ENCODE data around the gene PAMR1. TPM values are rescaled to one million over a fixed set of nuclear protein-coding genes. Genes with fewer than 3 reads are reported as not detected.
A peak's percentile ranks its signal among the peaks of the same experiment; 100 is the strongest.

PAMR1 gene
- total RNA-seq, 1 donor from 2014 or later, result 5.3 TPM

GRCh38 chr11:35554491-35555437 lies 29.3 kb upstream of the PAMR1 start:
- no peaks in the 10 kb centered on the region for H3K27me3 ChIP-seq (ENCODE audit: control insufficient read depth, insufficient read depth, low read length)
- DNase-seq (ENCODE audit: low read depth), result no peak
- FAIRE-seq, result peak; percentile 47
- H3K4me3 ChIP-seq (ENCODE audit: low read depth, low read length), result no peak overlapping the region
- no peaks in the 10 kb centered on the region for H3K36me3 ChIP-seq (ENCODE audit: control insufficient read depth, insufficient read depth, low read length)
- TF ChIP-seq, protein P1, sequence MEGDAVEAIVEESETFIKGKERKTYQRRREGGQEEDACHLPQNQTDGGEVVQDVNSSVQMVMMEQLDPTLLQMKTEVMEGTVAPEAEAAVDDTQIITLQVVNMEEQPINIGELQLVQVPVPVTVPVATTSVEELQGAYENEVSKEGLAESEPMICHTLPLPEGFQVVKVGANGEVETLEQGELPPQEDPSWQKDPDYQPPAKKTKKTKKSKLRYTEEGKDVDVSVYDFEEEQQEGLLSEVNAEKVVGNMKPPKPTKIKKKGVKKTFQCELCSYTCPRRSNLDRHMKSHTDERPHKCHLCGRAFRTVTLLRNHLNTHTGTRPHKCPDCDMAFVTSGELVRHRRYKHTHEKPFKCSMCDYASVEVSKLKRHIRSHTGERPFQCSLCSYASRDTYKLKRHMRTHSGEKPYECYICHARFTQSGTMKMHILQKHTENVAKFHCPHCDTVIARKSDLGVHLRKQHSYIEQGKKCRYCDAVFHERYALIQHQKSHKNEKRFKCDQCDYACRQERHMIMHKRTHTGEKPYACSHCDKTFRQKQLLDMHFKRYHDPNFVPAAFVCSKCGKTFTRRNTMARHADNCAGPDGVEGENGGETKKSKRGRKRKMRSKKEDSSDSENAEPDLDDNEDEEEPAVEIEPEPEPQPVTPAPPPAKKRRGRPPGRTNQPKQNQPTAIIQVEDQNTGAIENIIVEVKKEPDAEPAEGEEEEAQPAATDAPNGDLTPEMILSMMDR (IDR thresholded peaks at IDR 0.05; ENCODE audit: insufficient read depth, low read length, severe bottlenecking), result peak; percentile 20

DNA sequence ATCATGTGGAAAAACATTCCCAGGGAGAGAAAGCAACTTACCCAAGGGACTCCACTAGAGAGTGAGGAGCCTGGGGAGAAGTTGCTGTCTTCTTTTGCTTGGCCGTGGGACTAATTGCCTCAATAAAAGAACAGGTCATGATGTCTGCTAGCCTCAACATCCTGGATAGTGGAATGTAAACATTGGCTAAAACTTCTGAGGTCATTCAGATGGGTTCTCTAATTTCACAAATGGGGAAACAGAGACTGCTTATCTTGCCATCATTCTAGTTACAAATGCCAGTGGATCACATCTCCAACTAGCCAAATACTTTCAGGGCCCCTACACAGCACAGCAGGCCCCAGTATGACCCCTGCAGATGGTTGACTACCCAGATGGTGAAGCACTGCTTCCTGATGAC lies 28.4 kb upstream of the PAMR1 start:
- FAIRE-seq (no peak), DNase-seq (ENCODE audit: low read depth) (peak; percentile 69)
- Histone ChIP-seq H3K4me3 (ENCODE audit: low read depth, low read length) (no peak overlapping the region), H3K36me3 (ENCODE audit: control insufficient read depth, insufficient read depth, low read length) (no peaks in the 10 kb centered on the region), H3K27me3 (ENCODE audit: control insufficient read depth, insufficient read depth, low read length) (no peaks in the 10 kb centered on the region)
- TF ChIP-seq, protein P1 (IDR thresholded peaks at IDR 0.05; ENCODE audit: insufficient read depth, low read length, severe bottlenecking), result no peak

- TF ChIP-seq, protein P1 (IDR thresholded peaks at IDR 0.05; ENCODE audit: insufficient read depth, low read length, severe bottlenecking), result no peak
- H3K4me3 ChIP-seq (ENCODE audit: low read depth, low read length), result no peak overlapping the region
- H3K27me3 ChIP-seq (ENCODE audit: control insufficient read depth, insufficient read depth, low read length), result no peaks in the 10 kb centered on the region
- no peaks in the 10 kb centered on the region for H3K36me3 ChIP-seq (ENCODE audit: control insufficient read depth, insufficient read depth, low read length)
- DNase-seq (ENCODE audit: low read depth), result no peak
- no peak for FAIRE-seq
These were observed 27.6 kb upstream of the PAMR1 start for GRCh38 chr11:35553021-35553420.

GRCh38 chr11:35552616-35553015 lies 27.2 kb upstream of the PAMR1 start:
- TF ChIP-seq, protein P1 (IDR thresholded peaks at IDR 0.05; ENCODE audit: insufficient read depth, low read length, severe bottlenecking), result no peak
- Histone ChIP-seq H3K27me3 (ENCODE audit: control insufficient read depth, insufficient read depth, low read length) (no peaks in the 10 kb centered on the region), H3K36me3 (ENCODE audit: control insufficient read depth, insufficient read depth, low read length) (no peaks in the 10 kb centered on the region), H3K4me3 (ENCODE audit: low read depth, low read length) (no peak overlapping the region)
- DNase-seq (ENCODE audit: low read depth) (no peak), FAIRE-seq (peak; percentile 32)

DNA sequence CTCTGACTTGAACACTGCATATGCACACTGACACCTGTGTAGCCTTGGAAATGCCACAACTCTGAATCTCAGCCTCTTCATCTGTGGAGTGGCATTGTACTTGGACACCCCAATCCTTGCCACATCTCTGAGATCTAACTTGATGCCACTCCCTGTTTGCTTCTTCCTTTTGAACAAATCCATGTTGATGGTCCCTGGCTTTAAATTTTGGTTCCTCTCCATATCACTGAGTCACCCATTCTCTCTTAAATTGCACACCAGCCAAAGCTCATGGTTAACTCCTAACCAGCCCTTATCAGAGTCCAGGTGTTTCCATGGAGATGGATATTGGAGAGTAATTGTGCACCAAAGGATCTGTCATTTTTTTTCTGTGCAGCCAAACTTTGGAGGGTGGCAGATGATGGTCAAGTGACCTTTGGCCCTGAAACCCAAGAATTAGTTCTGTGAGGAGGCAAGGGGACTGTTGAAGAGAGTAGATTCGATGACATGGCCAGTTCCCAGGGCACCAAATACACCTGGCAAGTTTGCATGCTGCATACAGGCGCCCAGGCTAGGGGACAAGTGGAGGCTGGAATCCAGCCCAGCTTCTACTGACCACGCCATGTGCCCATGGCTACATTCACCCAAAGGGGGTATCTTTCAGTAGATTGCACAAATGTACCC lies 25.1 kb upstream of the PAMR1 start:
- FAIRE-seq (no peak), DNase-seq (ENCODE audit: low read depth) (no peak)
- H3K4me3 ChIP-seq (ENCODE audit: low read depth, low read length), result no peak overlapping the region
- TF ChIP-seq, protein P1 (IDR thresholded peaks at IDR 0.05; ENCODE audit: insufficient read depth, low read length, severe bottlenecking), result no peak
- H3K27me3 ChIP-seq (ENCODE audit: control insufficient read depth, insufficient read depth, low read length), result no peaks in the 10 kb centered on the region
- no peaks in the 10 kb centered on the region for H3K36me3 ChIP-seq (ENCODE audit: control insufficient read depth, insufficient read depth, low read length)

Data from bronchial epithelial cell (primary cell).